ENCODE results near the gene TNNI2.

Gene TNNI2

DNA sequence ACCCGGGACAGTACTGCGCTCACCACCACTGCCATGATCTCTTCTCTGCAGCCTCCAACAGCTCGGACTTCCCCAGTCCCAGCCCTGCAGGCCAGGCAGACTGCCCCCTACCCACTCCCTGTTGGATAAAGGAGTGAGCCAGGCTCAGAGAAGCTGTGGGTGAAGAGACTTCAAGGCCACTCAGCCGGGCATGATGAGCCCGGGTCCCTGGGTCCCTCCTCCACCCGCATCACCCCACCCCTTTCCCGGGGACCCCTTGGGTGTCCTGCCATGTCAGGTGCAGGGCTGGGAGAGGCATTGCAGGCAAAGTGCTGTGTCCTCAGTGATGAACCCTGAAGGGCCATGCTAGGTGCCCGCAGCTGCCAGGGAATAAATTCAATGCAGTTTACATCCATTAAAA is 28.6 kb downstream of the TNNI2 start:
- peaks cover 23% of the 10 kb centered on the region for H3K27me3 ChIP-seq (ENCODE audit: insufficient read depth, insufficient read length)
- no peaks in the 10 kb centered on the region for H3K9me3 ChIP-seq (ENCODE audit: insufficient read depth, low read length)
- no peak overlapping the region for H3K4me3 ChIP-seq (ENCODE audit: insufficient read length, low read depth)
- no peak for DNase-seq (ENCODE audit: low read depth, low spot score)
- no peak overlapping the region for H3K9ac ChIP-seq (ENCODE audit: insufficient read length, low read depth)
- no peaks in the 10 kb centered on the region for H3K36me3 ChIP-seq (ENCODE audit: insufficient read depth, insufficient read length, low read length)
- peaks cover 38% of the 10 kb centered on the region for H3K4me1 ChIP-seq (ENCODE audit: insufficient read depth, insufficient read length)
- no peak for TF ChIP-seq YY1 (IDR thresholded peaks at IDR 0.05; ENCODE audit: insufficient read depth, insufficient read length)
- TF ChIP-seq ZNF274 (IDR thresholded peaks at IDR 0.05; ENCODE audit: low read depth, low read length) = no peak
- no peak for TF ChIP-seq SUZ12 (IDR thresholded peaks at IDR 0.05; ENCODE audit: extremely low read depth, insufficient read depth, insufficient read length)

DNA sequence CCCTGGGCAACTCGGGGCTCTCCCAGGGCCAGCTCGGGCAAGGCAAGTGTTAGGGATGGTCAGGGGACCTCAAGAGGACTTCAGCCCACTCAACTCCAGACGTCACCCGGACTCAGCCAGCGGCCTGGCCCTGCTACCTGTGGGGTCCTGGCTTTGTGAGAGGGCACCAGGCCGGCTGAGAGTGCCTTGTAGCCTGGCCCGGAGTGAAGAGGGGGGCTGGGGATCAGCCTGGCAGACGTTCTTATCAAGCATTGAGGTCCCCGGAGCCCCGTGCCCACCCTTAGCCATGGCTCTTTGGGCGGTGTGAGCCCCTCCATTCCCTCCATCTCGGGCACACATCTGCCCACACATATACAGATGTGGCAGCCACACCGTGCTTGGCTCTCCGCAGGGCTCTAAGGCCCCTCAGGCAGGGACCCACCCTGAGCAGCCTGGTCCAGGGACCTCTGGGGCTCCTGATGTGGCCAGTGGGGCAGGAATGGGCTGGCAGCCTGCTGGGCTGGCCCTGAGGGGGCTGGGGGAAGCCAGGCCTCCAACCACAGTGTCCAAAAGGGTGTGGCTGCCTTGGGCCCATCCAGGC is 29.4 kb downstream of the TNNI2 start:
- peaks cover 15% of the 10 kb centered on the region for H3K27me3 ChIP-seq (ENCODE audit: insufficient read depth, insufficient read length)
- peaks cover 35% of the 10 kb centered on the region for H3K4me1 ChIP-seq (ENCODE audit: insufficient read depth, insufficient read length)
- DNase-seq (ENCODE audit: low read depth, low spot score) = no peak
- no peaks in the 10 kb centered on the region for H3K9me3 ChIP-seq (ENCODE audit: insufficient read depth, low read length)
- TF ChIP-seq YY1 (IDR thresholded peaks at IDR 0.05; ENCODE audit: insufficient read depth, insufficient read length) (no peak), SUZ12 (IDR thresholded peaks at IDR 0.05; ENCODE audit: extremely low read depth, insufficient read depth, insufficient read length) (no peak), ZNF274 (IDR thresholded peaks at IDR 0.05; ENCODE audit: low read depth, low read length) (no peak)
- peak overlapping the region; percentile 32 for H3K9ac ChIP-seq (ENCODE audit: insufficient read length, low read depth)
- no peaks in the 10 kb centered on the region for H3K36me3 ChIP-seq (ENCODE audit: insufficient read depth, insufficient read length, low read length)
- no peak overlapping the region for H3K4me3 ChIP-seq (ENCODE audit: insufficient read length, low read depth)

DNA sequence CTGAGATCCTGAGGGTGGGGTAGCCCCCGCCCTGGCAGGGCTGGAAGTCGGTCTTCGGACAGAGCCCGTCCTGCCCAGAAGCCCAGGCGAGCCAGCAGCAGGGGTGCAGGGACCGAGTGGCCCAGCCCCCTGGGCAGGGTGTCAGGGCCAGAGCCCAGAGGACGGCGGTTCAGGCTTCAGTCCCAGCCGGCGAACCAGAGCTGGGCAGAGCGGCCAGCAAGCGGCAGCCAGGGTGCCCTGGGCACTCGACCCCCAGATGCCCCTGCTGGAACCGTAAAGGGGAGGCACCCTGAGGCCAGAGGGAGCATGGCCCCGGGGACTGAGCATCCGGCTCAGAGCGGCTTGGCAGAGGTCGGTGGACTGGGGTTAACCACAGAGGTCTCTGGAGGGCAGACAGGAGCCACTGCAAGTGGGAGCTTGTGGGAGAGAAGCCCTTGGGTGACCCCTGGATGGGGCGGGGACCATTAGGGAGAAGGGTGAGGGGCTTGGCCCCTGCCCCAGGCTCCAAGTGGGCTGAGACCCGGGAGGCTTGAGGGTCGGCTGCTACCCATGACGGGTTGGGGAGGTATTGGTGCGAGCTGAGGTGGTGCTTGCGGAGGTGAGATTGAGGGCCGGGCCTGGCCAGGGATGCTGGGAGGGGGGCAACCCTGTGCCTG is 30.0 kb downstream of the TNNI2 start:
- H3K9ac ChIP-seq (ENCODE audit: insufficient read length, low read depth) = peak overlapping the region; percentile 32
- H3K4me1 ChIP-seq (ENCODE audit: insufficient read depth, insufficient read length) = peaks cover 30% of the 10 kb centered on the region
- no peak for DNase-seq (ENCODE audit: low read depth, low spot score)
- peaks cover 12% of the 10 kb centered on the region for H3K27me3 ChIP-seq (ENCODE audit: insufficient read depth, insufficient read length)
- H3K36me3 ChIP-seq (ENCODE audit: insufficient read depth, insufficient read length, low read length) = no peaks in the 10 kb centered on the region
- H3K9me3 ChIP-seq (ENCODE audit: insufficient read depth, low read length) = no peaks in the 10 kb centered on the region
- H3K4me3 ChIP-seq (ENCODE audit: insufficient read length, low read depth) = no peak overlapping the region
- TF ChIP-seq ZNF274 (IDR thresholded peaks at IDR 0.05; ENCODE audit: low read depth, low read length) (no peak), SUZ12 (IDR thresholded peaks at IDR 0.05; ENCODE audit: extremely low read depth, insufficient read depth, insufficient read length) (no peak), YY1 (IDR thresholded peaks at IDR 0.05; ENCODE audit: insufficient read depth, insufficient read length) (no peak)

DNA sequence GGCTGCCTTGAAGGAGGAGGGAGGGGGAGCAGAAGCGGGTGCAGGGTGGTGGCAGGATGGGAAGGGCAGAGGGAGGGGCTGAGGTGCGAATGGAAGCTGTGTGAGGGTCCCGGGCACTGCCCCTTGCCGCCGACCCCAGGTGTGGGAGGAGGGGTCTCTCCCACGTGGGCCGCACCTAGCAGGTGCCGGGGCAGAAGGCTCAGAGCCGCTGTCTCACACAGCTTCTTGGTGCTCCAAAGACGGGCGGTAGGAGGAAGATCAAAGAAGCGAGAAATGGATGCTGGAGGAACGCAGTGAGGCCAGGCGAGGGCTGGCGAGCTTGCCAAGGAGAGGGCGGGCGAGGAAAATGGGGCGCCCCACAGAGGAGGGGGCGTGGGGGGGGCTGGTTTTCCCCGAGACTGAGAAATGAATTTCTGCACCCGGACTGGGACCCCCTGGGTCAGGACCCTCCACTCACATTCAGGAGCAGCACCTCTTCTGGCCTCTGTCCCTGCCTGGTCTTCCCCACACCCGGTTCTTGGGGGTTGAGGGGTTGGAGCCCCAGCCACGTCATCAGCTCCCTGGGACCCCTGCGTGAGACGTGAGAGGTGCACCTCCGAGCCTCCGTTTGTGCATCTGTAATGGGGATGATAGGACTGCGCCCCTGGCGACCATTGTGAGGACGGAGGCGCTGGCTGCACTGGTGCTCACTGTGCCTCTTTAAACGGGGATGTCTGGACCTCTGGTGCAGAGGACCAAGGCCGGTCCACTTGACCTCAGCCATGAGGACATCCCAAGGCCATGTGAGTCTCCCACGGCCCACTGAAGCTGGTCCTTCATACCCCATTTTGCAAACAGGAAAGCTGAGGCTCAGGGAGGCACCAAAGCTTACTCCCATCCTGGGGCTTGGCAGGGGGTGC is 30.9 kb downstream of the TNNI2 start:
- no peak for DNase-seq (ENCODE audit: low read depth, low spot score)
- no peaks in the 10 kb centered on the region for H3K9me3 ChIP-seq (ENCODE audit: insufficient read depth, low read length)
- H3K27me3 ChIP-seq (ENCODE audit: insufficient read depth, insufficient read length) = peaks cover 12% of the 10 kb centered on the region
- H3K9ac ChIP-seq (ENCODE audit: insufficient read length, low read depth) = no peak overlapping the region
- peaks cover 23% of the 10 kb centered on the region for H3K4me1 ChIP-seq (ENCODE audit: insufficient read depth, insufficient read length)
- no peaks in the 10 kb centered on the region for H3K36me3 ChIP-seq (ENCODE audit: insufficient read depth, insufficient read length, low read length)
- no peak overlapping the region for H3K4me3 ChIP-seq (ENCODE audit: insufficient read length, low read depth)
- TF ChIP-seq SUZ12 (IDR thresholded peaks at IDR 0.05; ENCODE audit: extremely low read depth, insufficient read depth, insufficient read length) (no peak), ZNF274 (IDR thresholded peaks at IDR 0.05; ENCODE audit: low read depth, low read length) (no peak), YY1 (IDR thresholded peaks at IDR 0.05; ENCODE audit: insufficient read depth, insufficient read length) (no peak)

DNA sequence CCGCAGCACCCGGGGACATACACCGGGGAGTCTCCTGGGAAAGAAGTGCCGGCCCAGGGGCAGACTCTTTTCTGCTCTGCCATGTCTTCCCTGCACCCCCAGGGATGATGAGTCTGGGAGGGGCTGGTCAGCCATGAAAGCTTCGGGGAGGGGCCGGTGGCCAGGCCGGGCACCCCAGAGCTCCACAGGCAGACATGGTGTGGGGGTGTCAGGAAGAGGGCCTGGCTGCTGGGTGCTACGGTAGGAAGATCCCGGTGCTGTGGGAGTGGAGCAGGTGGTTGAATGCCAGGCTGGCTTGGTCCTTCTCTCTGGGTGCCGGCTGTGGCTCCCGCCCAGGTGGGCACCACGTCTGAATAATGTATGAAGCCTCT is 31.5 kb downstream of the TNNI2 start:
- Histone ChIP-seq H3K9ac (ENCODE audit: insufficient read length, low read depth) (no peak overlapping the region), H3K27me3 (ENCODE audit: insufficient read depth, insufficient read length) (peaks cover 10% of the 10 kb centered on the region), H3K4me3 (ENCODE audit: insufficient read length, low read depth) (no peak overlapping the region), H3K4me1 (ENCODE audit: insufficient read depth, insufficient read length) (peaks cover 22% of the 10 kb centered on the region), H3K9me3 (ENCODE audit: insufficient read depth, low read length) (no peaks in the 10 kb centered on the region), H3K36me3 (ENCODE audit: insufficient read depth, insufficient read length, low read length) (no peaks in the 10 kb centered on the region)
- no peak for DNase-seq (ENCODE audit: low read depth, low spot score)
- no peak for TF ChIP-seq SUZ12 (IDR thresholded peaks at IDR 0.05; ENCODE audit: extremely low read depth, insufficient read depth, insufficient read length)
- TF ChIP-seq YY1 (IDR thresholded peaks at IDR 0.05; ENCODE audit: insufficient read depth, insufficient read length) = no peak
- no peak for TF ChIP-seq ZNF274 (IDR thresholded peaks at IDR 0.05; ENCODE audit: low read depth, low read length)

DNA sequence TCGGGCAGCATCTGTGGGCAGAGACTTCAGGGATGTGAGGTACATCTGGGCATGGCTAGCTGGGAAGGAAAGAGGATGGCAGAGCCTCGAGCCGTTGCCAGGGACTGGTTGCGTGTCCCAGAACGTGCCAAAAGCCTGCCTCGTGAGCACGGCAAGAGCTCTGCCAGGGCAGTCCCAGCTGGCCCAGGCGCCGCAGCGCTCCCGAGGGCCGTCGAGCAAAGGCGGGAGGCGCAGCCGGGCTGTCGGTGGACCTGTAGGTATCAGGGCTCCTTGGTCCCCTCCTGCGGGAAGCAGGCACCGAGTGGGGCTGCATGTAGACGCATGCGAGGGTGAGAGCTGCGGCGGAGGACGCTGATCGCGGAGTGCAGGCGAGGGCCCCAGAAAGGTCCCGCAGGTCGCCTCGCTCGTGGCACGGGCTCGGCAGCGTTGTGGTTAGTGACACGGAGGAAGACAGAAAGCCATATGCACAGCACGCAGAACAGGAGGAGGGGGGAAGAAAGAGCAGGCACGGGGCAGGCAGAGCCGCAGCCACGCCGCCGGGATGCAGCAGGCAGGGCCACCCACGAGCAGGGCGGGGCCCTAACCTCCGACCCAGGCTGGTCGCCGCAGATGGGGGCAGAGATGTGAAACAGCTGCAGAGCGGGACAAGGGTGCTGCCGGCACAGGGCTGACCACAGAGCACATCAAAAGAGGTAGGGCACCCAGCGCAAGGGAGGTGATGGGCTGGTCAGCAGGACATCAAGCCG is 32.1 kb downstream of the TNNI2 start:
- H3K4me1 ChIP-seq (ENCODE audit: insufficient read depth, insufficient read length) = peaks cover 22% of the 10 kb centered on the region
- DNase-seq (ENCODE audit: low read depth, low spot score) = no peak
- H3K9me3 ChIP-seq (ENCODE audit: insufficient read depth, low read length) = no peaks in the 10 kb centered on the region
- H3K4me3 ChIP-seq (ENCODE audit: insufficient read length, low read depth) = no peak overlapping the region
- TF ChIP-seq YY1 (IDR thresholded peaks at IDR 0.05; ENCODE audit: insufficient read depth, insufficient read length) = no peak
- TF ChIP-seq SUZ12 (IDR thresholded peaks at IDR 0.05; ENCODE audit: extremely low read depth, insufficient read depth, insufficient read length) = no peak
- no peak for TF ChIP-seq ZNF274 (IDR thresholded peaks at IDR 0.05; ENCODE audit: low read depth, low read length)
- no peaks in the 10 kb centered on the region for H3K36me3 ChIP-seq (ENCODE audit: insufficient read depth, insufficient read length, low read length)
- H3K27me3 ChIP-seq (ENCODE audit: insufficient read depth, insufficient read length) = peaks cover 10% of the 10 kb centered on the region
- H3K9ac ChIP-seq (ENCODE audit: insufficient read length, low read depth) = no peak overlapping the region
